Caco-2 (cell line): ENCODE measurements around the gene CEP97. TPM values are rescaled to one million over a fixed set of nuclear protein-coding genes. Genes with fewer than 3 reads are reported as not detected.

Experiments used
- BruUV-seq: library from RNA; stranded (reverse); fragments of 400-500 nt; replicated peaks from 2 replicates; lab custom pipeline; 2021; lab: Mats Ljungman, UMichigan
- CTCF ChIA-PET: fragments of 300-600 bp; sonication (Branson Sonifier 250); formaldehyde crosslinking; loops from one replicate; lab custom pipeline; 2022; ENCODE audit warnings: antibody characterized with exemption; lab: Charles Lee
- POLR2A ChIA-PET: fragments of 300-600 bp; sonication (Branson Sonifier 250); formaldehyde crosslinking; loops from one replicate; lab custom pipeline; 2022; ENCODE audit warnings: antibody characterized with exemption; lab: Charles Lee
- DNase-seq, 2 experiments: peaks; one replicate each; pipeline versions ENCODE4 v3.0.0 to v3.0.0-alpha.2; 2020 to 2022
- H3K27me3 ChIP-seq: replicated peaks from 2 replicates; pipeline ENCODE4 v1.6.0; 2011; ENCODE audit warnings: low read length; ENCODE audit not compliant: control insufficient read depth, insufficient read depth
- H3K36me3 ChIP-seq: 2 replicates; pipeline ENCODE4 v1.5.1; 2011; ENCODE audit warnings: low read length; ENCODE audit not compliant: control insufficient read depth, insufficient read depth
- H3K4me1 ChIP-seq: fragments of 250-450 bp; sonication (Bioruptor Pico); 2 replicates; pipeline ENCODE4 v1.5.1; 2020; ENCODE audit warnings: mild to moderate bottlenecking
- H3K4me3 ChIP-seq: 2 replicates; pipeline ENCODE4 v1.5.1; 2011; ENCODE audit warnings: low read depth, mild to moderate bottlenecking, control low read depth, low read length
- H3K9me3 ChIP-seq: fragments of 250-450 bp; sonication (Bioruptor Pico); 2 replicates; pipeline ENCODE4 v1.5.1; 2020; ENCODE audit warnings: mild to moderate bottlenecking, moderate library complexity
- H3K27ac Mint-ChIP-seq: one replicate; pipeline ENCODE4 v1.8.0; 2022; ENCODE audit warnings: mixed read lengths; ENCODE audit not compliant: unreplicated experiment
- H3K27me3 Mint-ChIP-seq: one replicate; pipeline ENCODE4 v1.8.0; 2022; ENCODE audit warnings: mixed read lengths; ENCODE audit not compliant: insufficient read depth, unreplicated experiment
- H3K36me3 Mint-ChIP-seq: one replicate; pipeline ENCODE4 v1.8.0; 2022; ENCODE audit warnings: mild to moderate bottlenecking, mixed read lengths; ENCODE audit not compliant: insufficient read depth, unreplicated experiment
- H3K4me1 Mint-ChIP-seq: one replicate; pipeline ENCODE4 v1.8.0; 2022; ENCODE audit warnings: low read depth, mixed read lengths; ENCODE audit not compliant: unreplicated experiment
- H3K4me3 Mint-ChIP-seq: one replicate; pipeline ENCODE4 v1.8.0; 2022; ENCODE audit warnings: mild to moderate bottlenecking, moderate library complexity, mixed read lengths; ENCODE audit not compliant: unreplicated experiment
- H3K9me3 Mint-ChIP-seq: one replicate; pipeline ENCODE4 v1.8.0; 2022; ENCODE audit warnings: mixed read lengths; ENCODE audit not compliant: unreplicated experiment
- intact Hi-C: fragments of 100-400 bp; cut with micrococcal nuclease; formaldehyde crosslinking; loops from one replicate; pipeline ENCODE4 v1.10.0; 2022; ENCODE audit not compliant: unreplicated experiment
- total RNA-seq: library from RNA; stranded (reverse); gene quantifications from 2 replicates; pipeline ENCODE4 v1.2.3, GENCODE V29; 2022
- TF ChIP-seq, protein P1 (sequence below), 2 experiments: fragments of 200-600 bp in 1 of 2; IDR thresholded peaks; 1 replicate in 1 of 2; 2 replicates in 1 of 2; pipeline versions ENCODE4 v1.5.1 to v1.8.0; 2011 to 2022; ENCODE audit warnings: antibody characterized with exemption in 1 of 2, control low read depth in 1 of 2, inconsistent platforms in 1 of 2, low read depth in 1 of 2, low read length in 1 of 2, mild to moderate bottlenecking in 1 of 2, moderate library complexity in 1 of 2; ENCODE audit not compliant: insufficient read depth in 1 of 2, severe bottlenecking in 1 of 2, unreplicated experiment in 1 of 2

Gene CEP97
- total RNA-seq, 1 experiment from 2014 or later = 4.3 TPM

DNA sequence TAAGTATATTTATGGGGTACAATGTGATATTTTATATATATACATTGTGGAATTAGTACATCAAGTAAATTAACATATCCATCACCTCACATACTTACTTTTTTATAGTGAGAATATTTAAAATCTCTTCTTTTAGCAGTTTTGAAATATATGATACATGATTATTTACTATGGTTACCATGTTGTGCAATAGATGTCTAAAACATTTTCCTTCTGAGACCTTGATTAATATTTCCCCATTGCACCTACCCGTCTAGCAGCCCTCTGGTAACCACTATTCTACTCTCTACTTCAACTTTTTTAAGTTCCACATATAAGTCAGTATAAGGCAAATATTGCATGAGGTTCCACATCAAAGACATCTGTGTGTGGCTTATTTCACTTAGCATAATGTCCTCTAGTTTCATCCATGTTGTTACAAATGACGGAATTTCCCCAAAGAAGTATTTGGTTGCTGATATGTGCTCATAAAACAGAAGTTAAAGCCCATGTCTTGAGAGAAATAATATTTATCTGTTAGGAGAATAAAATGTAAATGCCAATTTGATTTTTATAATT is 95.3 kb downstream of the CEP97 start:
- Mint-ChIP-seq H3K36me3 (no peaks in the 10 kb centered on the region), H3K4me1 (no peaks in the 10 kb centered on the region), H3K4me3 (no peak overlapping the region), H3K27me3 (no peaks in the 10 kb centered on the region), H3K27ac (no peak overlapping the region), H3K9me3 (no peaks in the 10 kb centered on the region)
- Histone ChIP-seq H3K27me3 (no peaks in the 10 kb centered on the region), H3K9me3 (no peaks in the 10 kb centered on the region), H3K4me1 (peaks cover 8% of the 10 kb centered on the region; the same call in 1 of the 2 replicates), H3K36me3 (no peaks in the 10 kb centered on the region), H3K4me3 (no peak overlapping the region)
- CTCF ChIA-PET = no interaction called here
- TF ChIP-seq, protein P1, sequence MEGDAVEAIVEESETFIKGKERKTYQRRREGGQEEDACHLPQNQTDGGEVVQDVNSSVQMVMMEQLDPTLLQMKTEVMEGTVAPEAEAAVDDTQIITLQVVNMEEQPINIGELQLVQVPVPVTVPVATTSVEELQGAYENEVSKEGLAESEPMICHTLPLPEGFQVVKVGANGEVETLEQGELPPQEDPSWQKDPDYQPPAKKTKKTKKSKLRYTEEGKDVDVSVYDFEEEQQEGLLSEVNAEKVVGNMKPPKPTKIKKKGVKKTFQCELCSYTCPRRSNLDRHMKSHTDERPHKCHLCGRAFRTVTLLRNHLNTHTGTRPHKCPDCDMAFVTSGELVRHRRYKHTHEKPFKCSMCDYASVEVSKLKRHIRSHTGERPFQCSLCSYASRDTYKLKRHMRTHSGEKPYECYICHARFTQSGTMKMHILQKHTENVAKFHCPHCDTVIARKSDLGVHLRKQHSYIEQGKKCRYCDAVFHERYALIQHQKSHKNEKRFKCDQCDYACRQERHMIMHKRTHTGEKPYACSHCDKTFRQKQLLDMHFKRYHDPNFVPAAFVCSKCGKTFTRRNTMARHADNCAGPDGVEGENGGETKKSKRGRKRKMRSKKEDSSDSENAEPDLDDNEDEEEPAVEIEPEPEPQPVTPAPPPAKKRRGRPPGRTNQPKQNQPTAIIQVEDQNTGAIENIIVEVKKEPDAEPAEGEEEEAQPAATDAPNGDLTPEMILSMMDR (IDR thresholded peaks at IDR 0.05; ENCODE audit: insufficient read depth in 1 of 2, low read depth in 1 of 2, low read length in 1 of 2, severe bottlenecking in 1 of 2, unreplicated experiment in 1 of 2) = no peak
- intact Hi-C loops = loop anchor here (10.0 kb wide), 2 partner anchors 135 to 175 kb away; no protein-coding TSS in a partner anchor
- no TSS peak for BruUV-seq
- POLR2A ChIA-PET = no interaction called here
- DNase-seq = no peak

Other genes starting within 250 kb of the CEP97 start
- gene SENP7, start 211.4 kb upstream of the CEP97 start, total RNA-seq = 7.6 and 8.5 TPM in 2 replicates
- 25.7 and 28.1 TPM in 2 replicates for gene TRMT10C, start 162.7 kb upstream of the CEP97 start, total RNA-seq
- 128 and 141 TPM in 2 replicates for gene PCNP, start 150.4 kb upstream of the CEP97 start, total RNA-seq
- gene ZBTB11, start 47.5 kb upstream of the CEP97 start, total RNA-seq = 16.4 and 18.0 TPM in 2 replicates
- 958 and 971 TPM in 2 replicates for gene RPL24, start 37.9 kb upstream of the CEP97 start, total RNA-seq
- 4.9 and 5.3 TPM in 2 replicates for gene NXPE3, start 54.6 kb downstream of the CEP97 start, total RNA-seq
- 20.2 and 24.5 TPM in 2 replicates for gene NFKBIZ, start 124.9 kb downstream of the CEP97 start, total RNA-seq